PC-9 (cell line): Measurements from ENCODE around the gene TMEM176B. TPM values are rescaled to one million over a fixed set of nuclear protein-coding genes. Genes with fewer than 3 reads are reported as not detected.

ENCODE experiments used
- BruUV-seq: library from RNA; stranded (reverse); fragments of 400-500 nt; replicated peaks from 2 replicates; lab custom pipeline; 2021; lab: Mats Ljungman, UMichigan
- CTCF ChIA-PET: fragments of 300-600 bp; sonication (Branson Sonifier 250); formaldehyde crosslinking; loops from one replicate; lab custom pipeline; 2022; ENCODE audit warnings: antibody characterized with exemption; lab: Charles Lee
- POLR2A ChIA-PET: fragments of 300-600 bp; sonication (Branson Sonifier 250); formaldehyde crosslinking; loops from one replicate; lab custom pipeline; 2022; ENCODE audit warnings: antibody characterized with exemption; ENCODE audit not compliant: unreplicated experiment; lab: Charles Lee
- DNase-seq, 2 experiments: peaks; one replicate each; pipeline versions ENCODE4 v3.0.0 to v3.0.0-alpha.2; 2015 to 2022; ENCODE audit warnings: mixed read lengths in 1 of 2
- H2AFZ ChIP-seq: fragments of 200-600 bp; sonication (generic); 2 replicates; pipeline ENCODE4 v1.8.1; 2017; ENCODE audit warnings: antibody characterized with exemption
- H3F3A ChIP-seq: fragments of 200-600 bp; sonication (generic); 2 replicates; pipeline ENCODE4 v1.8.1; 2017; ENCODE audit warnings: antibody characterized with exemption, mild to moderate bottlenecking, low read depth; ENCODE audit not compliant: insufficient read depth
- H3K27ac ChIP-seq: fragments of 200-600 bp; sonication (generic); 2 replicates; pipeline ENCODE4 v1.6.1; 2016; ENCODE audit warnings: mixed run types
- H3K27me3 ChIP-seq: fragments of 200-600 bp; sonication (generic); 2 replicates; pipeline ENCODE4 v1.6.1; 2016; ENCODE audit warnings: low read depth, mixed run types; ENCODE audit not compliant: insufficient read depth
- H3K36me3 ChIP-seq: fragments of 200-600 bp; sonication (generic); 2 replicates; pipeline ENCODE4 v1.6.1; 2016; ENCODE audit warnings: low read depth, mixed run types
- H3K4me1 ChIP-seq: fragments of 200-600 bp; sonication (generic); replicated peaks from 2 replicates; pipeline ENCODE4 v1.6.1; 2016; ENCODE audit warnings: mixed run types; ENCODE audit not compliant: insufficient read depth
- H3K4me2 ChIP-seq: fragments of 200-600 bp; sonication (generic); 2 replicates; pipeline ENCODE4 v1.6.1; 2017; ENCODE audit warnings: mixed run types
- H3K4me3 ChIP-seq: fragments of 200-600 bp; sonication (generic); 2 replicates; pipeline ENCODE4 v1.6.1; 2016; ENCODE audit warnings: mixed run types
- H3K79me2 ChIP-seq: fragments of 200-600 bp; sonication (generic); 2 replicates; pipeline ENCODE4 v1.6.1; 2017; ENCODE audit warnings: low read depth, mixed run types
- H3K9me2 ChIP-seq: fragments of 200-600 bp; sonication (generic); 2 replicates; pipeline ENCODE4 v1.8.1; 2017; ENCODE audit warnings: mild to moderate bottlenecking; ENCODE audit not compliant: insufficient read depth
- H3K9me3 ChIP-seq: fragments of 200-600 bp; sonication (generic); 2 replicates; pipeline ENCODE4 v1.8.1; 2016; ENCODE audit warnings: low read depth; ENCODE audit not compliant: insufficient read depth
- H4K20me1 ChIP-seq: fragments of 200-600 bp; sonication (generic); 2 replicates; pipeline ENCODE4 v1.8.1; 2017; ENCODE audit not compliant: insufficient read depth
- EZH2 ChIP-seq: fragments of 200-600 bp; sonication (generic); IDR thresholded peaks from 2 replicates; pipeline ENCODE4 v1.8.0; 2017; ENCODE audit warnings: antibody characterized with exemption, low read depth
- intact Hi-C: fragments of 100-400 bp; cut with micrococcal nuclease; formaldehyde crosslinking; loops from one replicate; pipeline ENCODE4 v1.10.0; 2022; ENCODE audit not compliant: unreplicated experiment
- total RNA-seq: library from RNA; stranded (reverse); gene quantifications from 2 replicates; pipeline ENCODE4 v1.2.3, GENCODE V29; 2021
- TF ChIP-seq, protein P1 (sequence below): fragments of 200-600 bp; sonication (generic); conservative IDR thresholded peaks from 2 replicates; pipeline ENCODE4 v1.6.1; 2017; ENCODE audit warnings: mixed run types, antibody characterized with exemption, mild to moderate bottlenecking, moderate library complexity

Gene TMEM176B
- total RNA-seq, 1 experiment from 2014 or later = 1.9 TPM

DNA sequence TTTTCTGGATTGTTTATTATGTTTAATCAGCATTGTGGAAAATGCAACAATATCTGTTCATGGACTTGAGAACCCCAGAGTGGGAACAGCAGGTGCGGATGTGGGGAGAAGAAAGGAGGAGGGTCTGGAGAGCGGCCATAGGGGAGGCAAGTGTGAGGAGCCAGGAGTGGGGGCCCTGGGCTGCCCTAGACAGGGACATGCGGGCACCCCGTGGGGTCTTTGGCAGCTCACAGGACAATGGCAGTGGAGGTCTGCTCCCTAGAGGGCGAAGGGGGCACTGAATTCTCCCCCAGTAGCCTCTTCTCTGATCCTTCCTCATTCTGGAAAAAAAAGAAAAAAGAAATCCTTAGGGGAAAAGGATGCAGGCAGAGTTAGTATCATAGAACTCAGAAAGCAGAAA is 8.9 kb downstream of the TMEM176B start:
- ChIA-PET CTCF (no interaction called here), POLR2A (no interaction called here)
- no TSS peak for BruUV-seq
- Histone ChIP-seq H3K27me3 (peaks cover 100% of the 10 kb centered on the region), H3K27ac (no peak overlapping the region), H3K4me1 (no peaks in the 10 kb centered on the region), H3K4me3 (no peak overlapping the region), H3K79me2 (no peaks in the 10 kb centered on the region), H3K9me2 (no peaks in the 10 kb centered on the region), H3K9me3 (no peaks in the 10 kb centered on the region), H2AFZ (no peak overlapping the region), H3K36me3 (no peaks in the 10 kb centered on the region), H3K4me2 (no peak overlapping the region), H3F3A (no peaks in the 10 kb centered on the region), H4K20me1 (no peaks in the 10 kb centered on the region)
- no peak for TF ChIP-seq EZH2
- TF ChIP-seq, protein P1, sequence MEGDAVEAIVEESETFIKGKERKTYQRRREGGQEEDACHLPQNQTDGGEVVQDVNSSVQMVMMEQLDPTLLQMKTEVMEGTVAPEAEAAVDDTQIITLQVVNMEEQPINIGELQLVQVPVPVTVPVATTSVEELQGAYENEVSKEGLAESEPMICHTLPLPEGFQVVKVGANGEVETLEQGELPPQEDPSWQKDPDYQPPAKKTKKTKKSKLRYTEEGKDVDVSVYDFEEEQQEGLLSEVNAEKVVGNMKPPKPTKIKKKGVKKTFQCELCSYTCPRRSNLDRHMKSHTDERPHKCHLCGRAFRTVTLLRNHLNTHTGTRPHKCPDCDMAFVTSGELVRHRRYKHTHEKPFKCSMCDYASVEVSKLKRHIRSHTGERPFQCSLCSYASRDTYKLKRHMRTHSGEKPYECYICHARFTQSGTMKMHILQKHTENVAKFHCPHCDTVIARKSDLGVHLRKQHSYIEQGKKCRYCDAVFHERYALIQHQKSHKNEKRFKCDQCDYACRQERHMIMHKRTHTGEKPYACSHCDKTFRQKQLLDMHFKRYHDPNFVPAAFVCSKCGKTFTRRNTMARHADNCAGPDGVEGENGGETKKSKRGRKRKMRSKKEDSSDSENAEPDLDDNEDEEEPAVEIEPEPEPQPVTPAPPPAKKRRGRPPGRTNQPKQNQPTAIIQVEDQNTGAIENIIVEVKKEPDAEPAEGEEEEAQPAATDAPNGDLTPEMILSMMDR = no peak
- no peak for DNase-seq
- intact Hi-C loops = no loop called here

DNA sequence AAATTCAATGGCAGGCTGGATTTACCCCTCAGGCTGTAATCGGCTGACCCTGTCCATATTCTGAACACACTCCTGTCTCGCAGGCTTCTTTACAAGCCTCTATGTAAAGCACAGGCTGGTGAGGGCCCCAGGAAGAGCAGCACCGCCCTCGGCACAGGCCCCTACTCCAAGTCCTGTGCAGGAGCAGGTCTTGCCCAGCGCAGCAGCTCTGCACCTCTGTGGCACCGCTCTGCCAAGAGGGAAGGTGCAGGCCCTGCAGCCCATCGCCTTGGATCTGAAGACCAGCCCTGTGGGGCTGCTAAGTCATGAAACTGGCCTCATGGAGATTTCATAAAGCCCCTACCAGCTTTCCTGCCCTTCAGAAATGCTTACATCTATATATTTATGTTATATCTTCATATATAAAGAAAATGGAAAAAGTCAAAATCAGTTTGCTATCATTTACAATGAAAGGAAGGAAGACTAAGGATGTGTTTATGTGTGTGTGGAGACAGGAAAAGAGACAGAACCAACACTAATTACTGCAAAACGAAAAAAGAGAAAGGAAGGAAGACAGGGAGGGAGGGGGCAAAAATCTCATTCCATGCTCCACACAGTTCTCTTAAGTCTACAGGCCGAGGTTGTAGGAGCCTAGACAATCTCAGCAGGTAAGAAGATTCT is 9.6 kb downstream of the TMEM176B start:
- BruUV-seq = no TSS peak
- no peaks in the 10 kb centered on the region for H3K9me2 ChIP-seq
- intact Hi-C loops = no loop called here

DNA sequence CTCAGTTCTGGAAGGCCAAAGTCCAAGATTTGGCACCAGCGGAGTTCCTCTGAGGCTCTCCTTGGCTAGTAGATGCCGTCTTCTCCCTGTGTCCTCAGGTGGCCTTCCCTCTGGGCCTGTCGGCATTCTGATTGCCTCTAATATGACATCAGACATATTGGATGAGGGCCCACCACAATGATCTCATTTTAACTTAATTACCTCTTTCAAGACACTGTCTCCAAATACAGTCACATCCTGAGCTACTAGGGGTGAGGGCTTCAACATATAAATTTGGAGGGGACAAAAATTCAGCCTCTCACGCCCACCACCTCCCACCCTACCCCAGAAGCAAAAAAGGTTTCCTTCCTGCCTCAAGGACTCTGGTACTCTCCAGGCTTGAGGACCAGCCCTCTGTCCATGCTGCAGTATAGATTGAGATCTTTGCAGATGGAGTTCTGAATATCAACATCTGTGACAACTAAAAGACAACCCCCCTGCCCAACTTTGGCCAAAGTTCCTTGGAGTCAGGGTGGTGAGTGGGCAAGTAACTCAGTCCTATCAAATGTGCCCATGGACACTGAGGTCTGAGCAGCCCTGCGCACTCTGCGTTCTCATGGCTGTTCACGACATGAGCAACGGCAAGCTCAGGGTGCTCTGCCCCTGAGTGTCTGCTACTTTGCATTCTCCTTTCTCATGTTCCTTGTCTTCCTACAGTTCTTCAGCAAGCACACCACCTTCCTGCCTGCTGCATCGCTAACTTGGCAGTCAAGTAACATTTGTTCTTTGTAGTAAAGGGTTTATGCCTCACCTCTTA is 11.5 kb downstream of the TMEM176B start:
- H3K79me2 ChIP-seq = no peaks in the 10 kb centered on the region
- CTCF ChIA-PET = no interaction called here
- no peaks in the 10 kb centered on the region for H3K4me1 ChIP-seq
- H3K9me3 ChIP-seq = no peaks in the 10 kb centered on the region
- H3K27ac ChIP-seq = no peak overlapping the region
- H3K9me2 ChIP-seq = no peaks in the 10 kb centered on the region
- no peak for DNase-seq
- POLR2A ChIA-PET = no interaction called here
- TF ChIP-seq, protein P1 = no peak
- TF ChIP-seq EZH2 = no peak
- H4K20me1 ChIP-seq = no peaks in the 10 kb centered on the region
- peaks cover 100% of the 10 kb centered on the region for H3K27me3 ChIP-seq
- no peak overlapping the region for H3K4me3 ChIP-seq
- no TSS peak for BruUV-seq
- no peaks in the 10 kb centered on the region for H3K36me3 ChIP-seq
- intact Hi-C loops = no loop called here
- no peak overlapping the region for H2AFZ ChIP-seq
- H3K4me2 ChIP-seq = no peak overlapping the region
- H3F3A ChIP-seq = no peaks in the 10 kb centered on the region

More for the DNA sequence above, 9.6 kb downstream of the TMEM176B start:
- ChIA-PET POLR2A (no interaction called here), CTCF (no interaction called here)
- Histone ChIP-seq H4K20me1 (no peaks in the 10 kb centered on the region), H3K4me2 (no peak overlapping the region), H3K27ac (no peak overlapping the region), H3K36me3 (no peaks in the 10 kb centered on the region), H3K27me3 (peaks cover 100% of the 10 kb centered on the region), H3K4me1 (no peaks in the 10 kb centered on the region), H3K79me2 (no peaks in the 10 kb centered on the region), H3K4me3 (no peak overlapping the region), H3F3A (no peaks in the 10 kb centered on the region), H3K9me3 (no peaks in the 10 kb centered on the region), H2AFZ (no peak overlapping the region)
- no peak for DNase-seq
- no peak for TF ChIP-seq EZH2
- TF ChIP-seq, protein P1 = no peak
